Measurements from ENCODE around the gene FBXO11.

DNA sequence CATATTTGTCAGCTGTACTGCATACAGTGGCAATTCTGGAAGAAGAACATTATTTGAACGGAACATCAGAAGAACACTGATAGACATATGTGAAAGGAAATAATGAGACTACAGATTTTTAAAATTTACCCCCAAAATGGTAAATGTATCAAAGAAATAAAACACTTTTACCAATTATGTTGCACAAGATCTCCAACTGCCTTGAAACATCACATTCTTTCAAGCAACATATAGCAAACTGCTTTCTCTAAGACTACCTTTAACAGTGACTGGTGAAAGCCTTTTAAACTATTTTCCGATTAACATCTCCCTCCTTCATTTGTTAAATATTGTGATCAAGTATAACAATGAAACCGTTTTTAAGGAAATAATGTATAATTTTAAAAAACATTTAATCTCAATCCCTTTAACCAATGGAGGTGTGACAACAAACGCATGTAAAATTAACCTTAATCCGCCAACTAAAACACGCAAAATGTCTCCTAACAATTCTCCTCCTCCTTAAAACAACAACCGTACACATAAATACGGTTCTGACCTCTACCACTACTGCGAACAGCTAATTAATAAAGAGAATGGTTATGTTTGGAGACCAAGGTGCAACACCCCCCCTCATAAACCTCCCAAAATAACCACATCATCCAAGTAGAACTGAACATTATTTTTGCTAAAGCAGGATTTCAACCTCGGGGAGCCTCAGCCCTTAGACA lies 2.4 kb downstream of the FBXO11 start:
- TF ChIP-seq, protein P1, sequence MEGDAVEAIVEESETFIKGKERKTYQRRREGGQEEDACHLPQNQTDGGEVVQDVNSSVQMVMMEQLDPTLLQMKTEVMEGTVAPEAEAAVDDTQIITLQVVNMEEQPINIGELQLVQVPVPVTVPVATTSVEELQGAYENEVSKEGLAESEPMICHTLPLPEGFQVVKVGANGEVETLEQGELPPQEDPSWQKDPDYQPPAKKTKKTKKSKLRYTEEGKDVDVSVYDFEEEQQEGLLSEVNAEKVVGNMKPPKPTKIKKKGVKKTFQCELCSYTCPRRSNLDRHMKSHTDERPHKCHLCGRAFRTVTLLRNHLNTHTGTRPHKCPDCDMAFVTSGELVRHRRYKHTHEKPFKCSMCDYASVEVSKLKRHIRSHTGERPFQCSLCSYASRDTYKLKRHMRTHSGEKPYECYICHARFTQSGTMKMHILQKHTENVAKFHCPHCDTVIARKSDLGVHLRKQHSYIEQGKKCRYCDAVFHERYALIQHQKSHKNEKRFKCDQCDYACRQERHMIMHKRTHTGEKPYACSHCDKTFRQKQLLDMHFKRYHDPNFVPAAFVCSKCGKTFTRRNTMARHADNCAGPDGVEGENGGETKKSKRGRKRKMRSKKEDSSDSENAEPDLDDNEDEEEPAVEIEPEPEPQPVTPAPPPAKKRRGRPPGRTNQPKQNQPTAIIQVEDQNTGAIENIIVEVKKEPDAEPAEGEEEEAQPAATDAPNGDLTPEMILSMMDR (IDR thresholded peaks at IDR 0.05): no peak
- TF ChIP-seq POLR2A (IDR thresholded peaks at IDR 0.05): no peak

Data from tibial nerve (tissue), 3 donors.